K562 (cell line): ENCODE measurements around the gene LAMB1. TPM values are rescaled to one million over a fixed set of nuclear protein-coding genes. Genes with fewer than 3 reads are reported as not detected.

Experiments
- CBFA2T2 ChIP-seq: fragments of 450-650 bp; conservative IDR thresholded peaks from 2 replicates; pipeline ENCODE4 v1.6.1; 2017; ENCODE audit warnings: mild to moderate bottlenecking
- CBFA2T3 ChIP-seq: fragments of 450-650 bp; IDR thresholded peaks from 2 replicates; pipeline ENCODE4 v1.6.1; 2017
- CSDE1 ChIP-seq, 2 experiments: fragments of 450-650 bp; IDR thresholded peaks; 2 replicates each; pipeline ENCODE4 v1.6.1; 2016; ENCODE audit warnings: mild to moderate bottlenecking in 1 of 2
- DNMT1 ChIP-seq: fragments of 450-650 bp; IDR thresholded peaks from 2 replicates; pipeline ENCODE4 v1.6.1; 2016; ENCODE audit warnings: antibody characterized with exemption, mild to moderate bottlenecking
- EHMT2 ChIP-seq: fragments of 450-650 bp; IDR thresholded peaks from 2 replicates; pipeline ENCODE4 v1.6.1; 2018; ENCODE audit warnings: antibody characterized with exemption
- EP400 ChIP-seq: fragments of 450-650 bp; IDR thresholded peaks from 2 replicates; pipeline ENCODE4 v1.6.1; 2017; ENCODE audit warnings: antibody characterized with exemption, mild to moderate bottlenecking, moderate library complexity
- ERF ChIP-seq: fragments of 450-650 bp; formaldehyde crosslinking; IDR thresholded peaks from 2 replicates; pipeline ENCODE4 v1.4.0; 2020; ENCODE audit warnings: mild to moderate bottlenecking, mixed read lengths
- FOXK2 ChIP-seq, 2 experiments: fragments of 450-650 bp; IDR thresholded peaks in 1 of 2; conservative IDR thresholded peaks in 1 of 2; 2 replicates each; pipeline ENCODE4 v1.6.1; 2016; ENCODE audit warnings: low read depth in 2 of 2, mild to moderate bottlenecking in 1 of 2
- GATA2 ChIP-seq: sonication (generic); formaldehyde crosslinking; IDR thresholded peaks from 2 replicates; pipeline ENCODE4 v1.4.0; 2020; ENCODE audit warnings: mild to moderate bottlenecking, missing genetic modification reagents
- GTF2E2 ChIP-seq: fragments of 200-800 bp; sonication (Bioruptor generic); IDR thresholded peaks from 2 replicates; pipeline ENCODE4 v1.6.1; 2016; ENCODE audit warnings: missing genetic modification characterization, missing compliant biosample characterization
- KLF16 ChIP-seq: IDR thresholded peaks from 2 replicates; pipeline ENCODE4 v1.6.1; 2016; ENCODE audit warnings: antibody characterized with exemption
- MBD2 ChIP-seq: sonication (generic); IDR thresholded peaks from 2 replicates; pipeline ENCODE4 v1.6.1; 2016; ENCODE audit warnings: low read depth, borderline replicate concordance
- NEUROD1 ChIP-seq: fragments of 150-350 bp; IDR thresholded peaks from 2 replicates; pipeline ENCODE4 v1.6.1; 2014; ENCODE audit warnings: borderline replicate concordance, low read length, low read depth; ENCODE audit not compliant: partially characterized antibody
- NFE2L1 ChIP-seq: fragments of 450-650 bp; IDR thresholded peaks from 2 replicates; pipeline ENCODE4 v1.6.1; 2016; ENCODE audit warnings: missing genetic modification characterization, low read depth, mild to moderate bottlenecking, missing compliant biosample characterization, moderate library complexity, borderline replicate concordance
- PHTF2 ChIP-seq: fragments of 250-450 bp; sonication (Bioruptor Pico); IDR thresholded peaks from 2 replicates; pipeline ENCODE4 v1.5.0; 2021; ENCODE audit warnings: mild to moderate bottlenecking
- PML ChIP-seq: IDR thresholded peaks from 2 replicates; pipeline ENCODE4 v1.6.1; 2012; ENCODE audit warnings: low read length, inconsistent platforms
- RBFOX2 ChIP-seq: fragments of 200-400 bp; formaldehyde crosslinking; IDR thresholded peaks from 2 replicates; pipeline ENCODE4 v1.6.1; 2017; ENCODE audit warnings: low read depth, mild to moderate bottlenecking, low read length, moderate library complexity
- SFPQ ChIP-seq: fragments of 200-400 bp; formaldehyde crosslinking; IDR thresholded peaks from 2 replicates; pipeline ENCODE4 v1.6.1; 2017; ENCODE audit warnings: mild to moderate bottlenecking, low read depth, low read length, moderate library complexity
- SMAD4 ChIP-seq: fragments of 250-450 bp; sonication (Bioruptor Pico); conservative IDR thresholded peaks from 2 replicates; pipeline ENCODE4 v1.8.0; 2021; ENCODE audit warnings: inconsistent platforms, mild to moderate bottlenecking, moderate library complexity
- SMARCB1 ChIP-seq: IDR thresholded peaks from 2 replicates; pipeline ENCODE4 v1.6.1; 2011; ENCODE audit warnings: improper control_type of control experiment, low read depth; ENCODE audit not compliant: insufficient read length
- TAF1 ChIP-seq: IDR thresholded peaks from 2 replicates; pipeline ENCODE4 v1.6.1; 2011; ENCODE audit warnings: mild to moderate bottlenecking, low read length, moderate library complexity; ENCODE audit not compliant: insufficient read depth, control insufficient read depth, severe bottlenecking; ENCODE audit errors: extremely low read depth
- ZKSCAN1 ChIP-seq: fragments of 150-350 bp; IDR thresholded peaks from 2 replicates; pipeline ENCODE4 v1.6.1; 2016; ENCODE audit warnings: low read depth, low read length
- ZNF12 ChIP-seq: sonication (generic); formaldehyde crosslinking; IDR thresholded peaks from 2 replicates; pipeline ENCODE4 v1.4.0; 2020; ENCODE audit warnings: mild to moderate bottlenecking, missing genetic modification reagents
- ZNF445 ChIP-seq: fragments of 250-450 bp; sonication (Bioruptor Pico); IDR thresholded peaks from 2 replicates; pipeline ENCODE4 v1.4.0; 2020; ENCODE audit warnings: low read depth, mild to moderate bottlenecking, moderate library complexity
- ZNF589 ChIP-seq: fragments of 200-800 bp; sonication (Bioruptor generic); IDR thresholded peaks from 2 replicates; pipeline ENCODE4 v1.6.1; 2016; ENCODE audit warnings: low read depth, missing genetic modification characterization, missing compliant biosample characterization
- ZNF609 ChIP-seq: sonication (generic); formaldehyde crosslinking; IDR thresholded peaks from 2 replicates; pipeline ENCODE4 v1.8.1; 2023; ENCODE audit warnings: missing genetic modification reagents, mild to moderate bottlenecking, borderline replicate concordance
- polyA plus RNA-seq, 8 experiments: library from polyadenylated mRNA; depleted of rRNA in 4 of 8; stranded (reverse) in 5 of 8; unstranded in 3 of 8; fragments of >200 nt; fragmentation: Nextera tagmentation in 2 of 8; fragmentation: Illumina TruSeq in 1 of 8; extraction: Ambion mirVana in 2 of 8; extraction: Trizol in 1 of 8; gene quantifications; 2 replicates each; pipeline versions ENCODE4 v1.2.1 to v1.2.3, GENCODE V29; 2011 to 2014; ENCODE audit warnings: inconsistent platforms in 1 of 8, missing spikeins in 1 of 8
- total RNA-seq, 7 experiments: library from RNA; depleted of rRNA in 6 of 7; stranded (reverse); fragments of >200 nt in 6 of 7; fragmentation: Illumina TruSeq in 2 of 7; extraction: Trizol in 2 of 7; gene quantifications; 2 replicates each; pipeline versions ENCODE4 v1.2.1 to v1.2.3, GENCODE V29; 2011 to 2021; ENCODE audit warnings: low replicate concordance in 1 of 7

LAMB1 gene
- total and polyA plus RNA-seq, 9 of the 15 experiments (the other 6 are each of a cell fraction or from before 2014, with no cell fraction given): 6.0 to 17.7 (median 12.3) TPM

GRCh38 chr7:107972075-107972482 lies 30.9 kb downstream of the LAMB1 start (continued):
- TF ChIP-seq SMAD4 (no peak), PML (peak; percentile 77), CBFA2T3 (peak; percentile 95), GATA2 (CRISPR knock-in tag) (peak; percentile 65), ZNF445 (CRISPR knock-in tag) (no peak), ZNF589 (CRISPR knock-in tag) (peak; percentile 69; the same call in 1 of the 2 replicates), GTF2E2 (tag) (no peak), ZKSCAN1 (no peak), PHTF2 (no peak), ZNF12 (CRISPR knock-in tag) (no peak), SMARCB1 (no peak), NEUROD1 (no peak), ERF (CRISPR knock-in tag) (no peak), CBFA2T2 (peak; percentile 90), RBFOX2 (no peak), CSDE1 (IDR thresholded peaks at IDR 0.05) (no peak), TAF1 (no peak), NFE2L1 (tag) (no peak), ZNF609 (CRISPR knock-in tag) (no peak), MBD2 (no peak), EP400 (no peak), FOXK2 (conservative IDR thresholded peaks at IDR 0.05 in 1 of 2, IDR thresholded peaks at IDR 0.05 in 1 of 2; ENCODE audit: low read depth in 2 of 2) (no peak), DNMT1 (no peak), SFPQ (no peak), KLF16 (peak; percentile 83), EHMT2 (no peak)
